GM12864 (cell line): ENCODE measurements around the gene CD151.
A peak's percentile ranks its signal among the peaks of the same experiment; 100 is the strongest.

Experiments
- DNase-seq: peaks from one replicate; pipeline ENCODE4 v3.0.0-alpha.2; 2011; ENCODE audit warnings: low read depth
- H3K4me3 ChIP-seq: 2 replicates; pipeline ENCODE4 v1.5.1; 2011; ENCODE audit warnings: mild to moderate bottlenecking, low read depth, low read length, control low read depth
- TF ChIP-seq, protein P1 (sequence below): IDR thresholded peaks from 2 replicates; pipeline ENCODE4 v1.5.1; 2011; ENCODE audit warnings: low read depth, mild to moderate bottlenecking, moderate library complexity, low read length, control low read depth, inconsistent platforms; ENCODE audit errors: missing control alignments

CD151 gene

GRCh38 chr11:794013-794765 lies 38.6 kb upstream of the CD151 start:
- DNase-seq, result no peak
- TF ChIP-seq, protein P1, sequence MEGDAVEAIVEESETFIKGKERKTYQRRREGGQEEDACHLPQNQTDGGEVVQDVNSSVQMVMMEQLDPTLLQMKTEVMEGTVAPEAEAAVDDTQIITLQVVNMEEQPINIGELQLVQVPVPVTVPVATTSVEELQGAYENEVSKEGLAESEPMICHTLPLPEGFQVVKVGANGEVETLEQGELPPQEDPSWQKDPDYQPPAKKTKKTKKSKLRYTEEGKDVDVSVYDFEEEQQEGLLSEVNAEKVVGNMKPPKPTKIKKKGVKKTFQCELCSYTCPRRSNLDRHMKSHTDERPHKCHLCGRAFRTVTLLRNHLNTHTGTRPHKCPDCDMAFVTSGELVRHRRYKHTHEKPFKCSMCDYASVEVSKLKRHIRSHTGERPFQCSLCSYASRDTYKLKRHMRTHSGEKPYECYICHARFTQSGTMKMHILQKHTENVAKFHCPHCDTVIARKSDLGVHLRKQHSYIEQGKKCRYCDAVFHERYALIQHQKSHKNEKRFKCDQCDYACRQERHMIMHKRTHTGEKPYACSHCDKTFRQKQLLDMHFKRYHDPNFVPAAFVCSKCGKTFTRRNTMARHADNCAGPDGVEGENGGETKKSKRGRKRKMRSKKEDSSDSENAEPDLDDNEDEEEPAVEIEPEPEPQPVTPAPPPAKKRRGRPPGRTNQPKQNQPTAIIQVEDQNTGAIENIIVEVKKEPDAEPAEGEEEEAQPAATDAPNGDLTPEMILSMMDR, result no peak
- H3K4me3 ChIP-seq, result no peak overlapping the region

GRCh38 chr11:794766-795633 lies 37.8 kb upstream of the CD151 start:
- DNase-seq, result no peak
- TF ChIP-seq, protein P1, result no peak
- H3K4me3 ChIP-seq, result peak overlapping the region; percentile 97

- TF ChIP-seq, protein P1, result no peak
These were observed 36.9 kb upstream of the CD151 start for GRCh38 chr11:795634-796564.

GRCh38 chr11:796565-797295 lies 36.0 kb upstream of the CD151 start:
- TF ChIP-seq, protein P1, result no peak
- H3K4me3 ChIP-seq, result peak overlapping the region; percentile 97
- no peak for DNase-seq

More at GRCh38 chr11:795634-796564, 36.9 kb upstream of the CD151 start:
- no peak for DNase-seq
- peak overlapping the region; percentile 97 for H3K4me3 ChIP-seq

DNA sequence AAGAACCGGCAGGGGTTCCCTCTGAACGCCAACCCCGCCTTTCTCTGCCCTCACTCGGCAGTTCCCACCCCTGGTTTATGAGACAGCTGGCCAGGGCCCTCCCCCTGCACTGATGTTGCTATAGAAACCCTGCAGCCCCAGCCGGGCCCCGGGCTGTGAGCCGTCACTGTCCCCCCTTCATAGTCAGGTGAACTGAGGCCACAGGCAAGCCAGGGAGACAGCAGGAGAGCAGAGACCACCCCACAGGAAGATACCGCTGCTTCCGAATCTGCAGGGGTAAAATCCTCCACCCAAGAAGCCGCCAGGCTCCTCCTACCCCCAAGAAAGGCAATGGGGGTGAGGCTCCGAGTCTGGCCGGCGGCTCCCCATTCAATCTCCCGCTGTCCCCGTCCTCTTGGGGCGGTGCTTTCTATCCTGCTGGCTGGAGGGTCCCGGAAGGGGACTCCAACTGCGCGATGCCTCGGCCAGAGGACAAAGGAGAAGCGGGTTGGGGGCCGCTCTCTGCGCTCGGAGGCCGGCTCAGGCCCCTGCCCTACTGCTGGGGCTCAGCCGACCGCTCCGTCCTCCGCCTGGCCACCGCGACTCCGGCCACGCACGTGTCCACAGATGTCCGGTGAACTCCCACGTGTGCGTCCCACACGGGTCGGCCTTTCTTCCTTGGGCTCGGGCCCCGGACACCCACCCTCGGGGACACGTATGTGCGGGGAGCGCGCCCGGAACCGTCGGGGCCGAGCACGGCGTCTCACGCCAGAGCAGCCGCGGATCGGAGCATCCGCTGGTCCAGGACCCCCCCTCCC lies 35.3 kb upstream of the CD151 start:
- TF ChIP-seq, protein P1, result no peak
- peak overlapping the region; percentile 97 for H3K4me3 ChIP-seq
- no peak for DNase-seq
